ENCODE measurements around the gene ALPI.
"Not testable (repeated sequence)": the region's sequence is repeated elsewhere in the genome, so short reads cannot be mapped to it uniquely, and the experiment has no call there.

ALPI gene

DNA sequence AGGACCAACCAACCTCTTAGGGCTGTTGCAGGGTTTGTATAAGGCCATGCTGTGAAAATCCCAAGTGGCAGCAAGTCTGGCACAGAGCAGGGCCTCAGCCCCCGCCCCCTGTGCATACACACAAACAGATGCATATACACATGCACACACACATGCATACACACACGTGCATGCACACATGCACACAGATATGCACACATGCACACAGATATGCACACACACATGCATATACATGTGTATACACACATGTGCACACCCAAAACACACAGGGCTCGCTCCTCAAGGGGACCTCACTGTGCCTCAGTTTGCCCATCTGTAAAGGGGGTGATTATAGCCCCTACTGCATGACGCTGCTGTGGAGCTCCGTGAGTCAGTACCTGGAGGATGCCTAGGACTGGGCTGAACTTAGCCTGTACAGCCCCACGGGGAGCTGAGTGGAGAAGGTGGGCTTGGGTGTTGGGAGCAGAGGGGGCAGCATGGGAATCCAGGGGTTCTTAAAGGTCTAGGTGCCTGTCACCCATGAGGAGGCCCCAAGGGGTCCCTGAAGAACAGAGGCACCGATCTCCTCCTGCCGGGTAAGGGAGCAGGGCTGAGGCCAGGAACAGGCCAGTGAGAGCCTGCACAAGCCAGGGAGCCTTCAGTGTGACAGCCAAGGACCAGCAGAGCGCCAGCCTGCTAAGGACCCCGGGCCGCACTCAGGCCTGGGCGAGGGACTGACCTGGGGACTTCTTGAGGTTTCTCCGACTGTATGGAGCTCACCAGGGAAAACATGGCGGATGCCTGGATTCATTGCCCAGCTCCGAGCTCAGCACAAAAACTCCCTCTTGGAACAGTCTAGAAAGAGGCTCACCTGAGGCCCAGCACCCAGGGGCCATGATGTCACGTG is 24.0 kb upstream of the ALPI start:
- no peak overlapping the region for H3K4me3 ChIP-seq (ENCODE audit: control insufficient read depth, low read depth, low read length)
- TF ChIP-seq, protein P1, sequence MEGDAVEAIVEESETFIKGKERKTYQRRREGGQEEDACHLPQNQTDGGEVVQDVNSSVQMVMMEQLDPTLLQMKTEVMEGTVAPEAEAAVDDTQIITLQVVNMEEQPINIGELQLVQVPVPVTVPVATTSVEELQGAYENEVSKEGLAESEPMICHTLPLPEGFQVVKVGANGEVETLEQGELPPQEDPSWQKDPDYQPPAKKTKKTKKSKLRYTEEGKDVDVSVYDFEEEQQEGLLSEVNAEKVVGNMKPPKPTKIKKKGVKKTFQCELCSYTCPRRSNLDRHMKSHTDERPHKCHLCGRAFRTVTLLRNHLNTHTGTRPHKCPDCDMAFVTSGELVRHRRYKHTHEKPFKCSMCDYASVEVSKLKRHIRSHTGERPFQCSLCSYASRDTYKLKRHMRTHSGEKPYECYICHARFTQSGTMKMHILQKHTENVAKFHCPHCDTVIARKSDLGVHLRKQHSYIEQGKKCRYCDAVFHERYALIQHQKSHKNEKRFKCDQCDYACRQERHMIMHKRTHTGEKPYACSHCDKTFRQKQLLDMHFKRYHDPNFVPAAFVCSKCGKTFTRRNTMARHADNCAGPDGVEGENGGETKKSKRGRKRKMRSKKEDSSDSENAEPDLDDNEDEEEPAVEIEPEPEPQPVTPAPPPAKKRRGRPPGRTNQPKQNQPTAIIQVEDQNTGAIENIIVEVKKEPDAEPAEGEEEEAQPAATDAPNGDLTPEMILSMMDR (conservative IDR thresholded peaks at IDR 0.05; ENCODE audit: control insufficient read depth, insufficient read depth, low read depth, low read length) = no peak
- DNase-seq (ENCODE audit: low read depth) = no peak

DNA sequence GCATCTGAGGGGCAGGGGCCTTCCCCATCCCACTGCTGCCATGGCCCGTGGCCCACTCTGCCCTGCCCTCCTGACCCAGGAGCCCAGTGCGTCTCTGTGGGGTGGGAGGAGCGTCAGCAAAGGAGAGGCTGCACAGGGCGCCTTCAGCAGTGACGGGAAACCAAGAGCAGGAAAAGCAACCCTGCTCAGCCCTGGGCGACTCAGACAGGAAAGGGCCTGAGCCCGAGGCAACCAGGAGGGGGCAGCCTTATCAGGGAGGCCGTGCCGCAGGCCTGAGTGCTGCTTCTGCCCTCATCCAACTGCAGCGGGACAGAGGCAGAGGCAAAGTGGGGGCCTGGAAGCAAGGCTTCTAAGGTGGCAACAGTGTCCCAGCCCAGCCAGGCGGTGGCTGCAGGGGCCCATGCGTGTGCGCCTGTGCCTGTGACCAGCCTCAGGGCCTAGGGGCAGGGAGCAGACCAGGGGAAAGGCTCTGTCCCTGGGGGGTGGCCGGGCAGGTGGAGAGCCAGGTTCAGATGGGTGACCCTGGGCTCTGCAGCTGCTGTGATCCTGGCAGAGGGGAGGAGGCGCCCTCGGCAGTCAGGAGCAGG is 23.3 kb upstream of the ALPI start:
- H3K4me3 ChIP-seq (ENCODE audit: control insufficient read depth, low read depth, low read length) = no peak overlapping the region
- TF ChIP-seq, protein P1 (conservative IDR thresholded peaks at IDR 0.05; ENCODE audit: control insufficient read depth, insufficient read depth, low read depth, low read length) = peak; percentile 6
- DNase-seq (ENCODE audit: low read depth) = no peak

DNA sequence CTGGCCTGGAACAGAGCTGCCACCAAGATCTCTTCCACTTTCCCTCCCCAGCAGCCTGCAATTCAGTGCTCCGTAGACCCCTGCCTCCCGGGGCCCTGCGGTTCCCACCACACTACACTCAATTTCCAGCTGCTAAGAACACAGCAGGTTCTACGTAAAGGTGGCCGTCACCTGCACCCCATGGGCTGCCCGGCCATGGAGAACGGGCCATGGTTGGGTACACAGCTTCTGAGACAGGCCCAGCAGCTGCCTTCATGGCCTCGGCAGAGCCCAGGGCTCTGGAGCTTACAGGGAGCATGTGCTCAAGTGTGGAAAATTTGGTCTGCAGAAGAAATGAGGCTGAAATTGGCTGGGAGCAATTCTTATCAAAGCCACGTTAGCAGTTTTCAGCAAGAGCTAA is 22.3 kb upstream of the ALPI start:
- not testable (repeated sequence) for DNase-seq (ENCODE audit: low read depth); H3K4me3 ChIP-seq (ENCODE audit: control insufficient read depth, low read depth, low read length)

DNA sequence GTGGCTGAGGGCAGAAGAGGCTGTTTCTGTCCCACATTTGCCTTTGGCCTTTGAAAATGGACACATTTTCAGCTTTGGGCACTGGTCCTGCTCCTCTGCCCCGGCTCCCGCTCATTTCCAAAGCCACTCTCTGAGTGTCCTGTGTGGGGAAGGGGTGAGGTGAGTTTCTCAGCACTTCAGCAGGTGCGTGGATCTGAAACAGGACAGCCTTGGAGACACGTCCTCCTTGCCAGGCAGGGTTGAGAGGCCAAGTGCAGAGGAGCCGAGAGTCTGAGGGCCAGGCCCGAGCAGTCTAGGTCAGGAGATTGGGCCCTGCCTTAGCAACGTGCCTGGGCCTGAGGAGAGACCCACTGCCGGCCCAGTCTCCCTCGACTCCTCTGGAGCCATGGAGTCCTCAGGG is 21.9 kb upstream of the ALPI start:
- DNase-seq (ENCODE audit: low read depth) = no peak
- no peak overlapping the region for H3K4me3 ChIP-seq (ENCODE audit: control insufficient read depth, low read depth, low read length)
- TF ChIP-seq, protein P1 (conservative IDR thresholded peaks at IDR 0.05; ENCODE audit: control insufficient read depth, insufficient read depth, low read depth, low read length) = no peak

DNA sequence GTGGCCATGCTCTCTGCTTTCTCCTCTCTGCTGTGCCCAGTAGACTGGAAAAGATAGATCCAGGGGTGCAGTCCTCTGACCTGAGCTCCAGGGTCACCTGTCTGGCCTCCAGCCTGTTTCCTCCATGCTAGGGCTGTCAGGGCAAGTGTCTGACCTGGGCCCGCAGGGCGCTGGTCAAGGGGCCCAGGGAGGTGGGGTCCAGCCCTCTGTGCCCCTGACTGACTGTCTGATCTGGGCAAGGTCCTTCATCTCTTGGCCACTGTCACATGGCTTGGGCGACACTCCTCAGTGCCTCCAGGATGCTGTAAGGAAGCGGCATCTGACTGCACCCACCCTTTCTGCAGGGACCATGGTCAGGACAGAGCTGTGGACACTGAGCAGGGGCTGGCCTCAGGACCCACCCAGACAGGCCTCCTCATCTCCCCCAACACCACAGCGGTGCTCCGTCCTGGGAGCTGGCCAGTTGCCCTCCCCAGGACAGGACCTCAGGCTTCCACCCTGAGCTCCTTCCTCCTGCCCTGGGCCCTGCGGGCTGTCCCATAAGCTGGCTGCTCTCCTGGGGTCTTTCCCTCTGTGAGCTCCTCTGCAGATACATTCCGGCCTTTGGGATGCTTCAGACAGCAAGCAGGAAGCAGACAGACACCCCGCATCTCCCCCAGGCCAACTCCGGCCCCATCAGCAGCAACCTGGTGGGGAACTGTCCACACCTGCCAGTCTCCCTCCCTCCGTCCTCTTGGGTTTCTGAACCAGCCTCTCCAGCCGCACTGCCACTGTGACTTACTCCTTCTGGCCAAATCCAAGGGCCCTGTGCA is 21.2 kb upstream of the ALPI start:
- H3K4me3 ChIP-seq (ENCODE audit: control insufficient read depth, low read depth, low read length) = no peak overlapping the region
- TF ChIP-seq, protein P1 (conservative IDR thresholded peaks at IDR 0.05; ENCODE audit: control insufficient read depth, insufficient read depth, low read depth, low read length) = no peak
- DNase-seq (ENCODE audit: low read depth) = no peak

DNA sequence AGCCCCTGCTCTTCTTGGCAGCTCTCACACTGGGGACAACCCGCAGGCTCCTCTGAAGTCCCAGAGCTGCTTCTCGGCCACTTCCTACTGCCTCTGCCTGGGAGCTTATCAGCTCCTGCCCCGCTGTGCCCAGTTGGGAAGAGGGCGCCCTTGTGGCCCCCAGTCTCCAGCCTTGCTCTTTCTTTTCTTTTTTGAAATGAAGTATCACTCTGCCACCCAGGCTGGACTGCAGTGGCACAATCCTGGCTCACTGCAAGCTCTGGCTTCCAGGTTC is 20.6 kb upstream of the ALPI start:
- TF ChIP-seq, protein P1 (conservative IDR thresholded peaks at IDR 0.05; ENCODE audit: control insufficient read depth, insufficient read depth, low read depth, low read length) = no peak
- no peak overlapping the region for H3K4me3 ChIP-seq (ENCODE audit: control insufficient read depth, low read depth, low read length)
- no peak for DNase-seq (ENCODE audit: low read depth)

DNA sequence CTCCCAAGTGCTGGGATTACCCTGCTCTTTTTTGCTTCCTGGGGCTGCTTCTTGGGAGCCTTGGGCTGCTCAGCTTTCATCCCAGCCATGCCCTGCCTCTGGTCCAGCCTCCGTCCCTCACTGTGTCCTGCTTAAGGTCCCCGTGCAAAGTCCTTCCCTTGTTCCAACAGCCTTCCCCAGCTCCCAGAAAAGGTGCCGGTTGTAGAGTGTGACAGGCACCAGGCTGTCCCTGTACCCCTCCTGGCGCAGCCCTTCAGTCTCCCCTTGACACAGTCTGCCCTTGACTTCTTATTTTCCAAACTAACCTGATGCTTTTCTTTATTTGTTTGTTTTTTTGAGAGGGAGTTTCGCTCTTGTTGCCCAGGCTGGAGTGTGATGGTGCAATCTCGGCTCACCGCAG is 20.1 kb upstream of the ALPI start:
- TF ChIP-seq, protein P1 (conservative IDR thresholded peaks at IDR 0.05; ENCODE audit: control insufficient read depth, insufficient read depth, low read depth, low read length) = no peak
- no peak overlapping the region for H3K4me3 ChIP-seq (ENCODE audit: control insufficient read depth, low read depth, low read length)
- no peak for DNase-seq (ENCODE audit: low read depth)

Data from fibroblast of mammary gland (primary cell).